Stimulated activated CD4-positive, alpha-beta T cell treated with anti-CD3 and anti-CD28 coated beads, TNF-alpha, amount 100 ng/mL, for 48 hours (primary cell): ENCODE measurements around the gene JPH2.
"Not testable (repeated sequence)": the region's sequence is repeated elsewhere in the genome, so short reads cannot be mapped to it uniquely, and the experiment has no call there.

Experiments used
- DNase-seq, 3 donors: peaks; one replicate each; pipeline ENCODE4 v3.0.0-alpha.2; 2020; ENCODE audit warnings: low read depth in 3 of 3

The JPH2 gene

GRCh38 chr20:44159125-44159524, 27.9 kb downstream of the JPH2 start:
- no peak for DNase-seq

GRCh38 chr20:44157061-44157460, 29.9 kb downstream of the JPH2 start:
- no peak for DNase-seq

- no peak for DNase-seq
Measured at GRCh38 chr20:44154521-44155001, 32.4 kb downstream of the JPH2 start.

GRCh38 chr20:44153636-44154043, 33.3 kb downstream of the JPH2 start:
- DNase-seq = no peak

- no peak for DNase-seq
Measured at GRCh38 chr20:44151621-44152416, 35.2 kb downstream of the JPH2 start.

- DNase-seq = no peak
Measured at GRCh38 chr20:44146272-44146671, 40.7 kb downstream of the JPH2 start.

GRCh38 chr20:44145131-44145775, 41.7 kb downstream of the JPH2 start:
- DNase-seq = no peak

- no peak for DNase-seq
Measured at GRCh38 chr20:44143936-44144335, 43.1 kb downstream of the JPH2 start.

- no peak for DNase-seq
Measured at GRCh38 chr20:44142413-44142812, 44.6 kb downstream of the JPH2 start.

GRCh38 chr20:44141873-44142272, 45.1 kb downstream of the JPH2 start:
- DNase-seq = no peak

- DNase-seq = no peak
Measured at GRCh38 chr20:44138867-44139266, 48.1 kb downstream of the JPH2 start.

GRCh38 chr20:44137266-44137801, 49.7 kb downstream of the JPH2 start:
- DNase-seq = no peak

- no peak for DNase-seq
Measured at GRCh38 chr20:44136579-44137265, 50.3 kb downstream of the JPH2 start.

- DNase-seq = no peak
Measured at GRCh38 chr20:44135417-44136204, 51.4 kb downstream of the JPH2 start.

- no peak for DNase-seq
Measured at GRCh38 chr20:44135012-44135412, 52.0 kb downstream of the JPH2 start.

GRCh38 chr20:44133424-44133823, 53.6 kb downstream of the JPH2 start:
- no peak for DNase-seq

- DNase-seq = no peak
Measured at GRCh38 chr20:44131704-44132103, 55.3 kb downstream of the JPH2 start.

GRCh38 chr20:44129911-44130718, 56.9 kb downstream of the JPH2 start:
- DNase-seq = no peak

GRCh38 chr20:44129300-44129699, 57.7 kb downstream of the JPH2 start:
- DNase-seq = not testable (repeated sequence)

GRCh38 chr20:44126445-44126844, 60.5 kb downstream of the JPH2 start:
- no peak for DNase-seq
